GM18951 (cell line): ENCODE measurements around the gene PDZD2.
"Not testable (repeated sequence)": the region's sequence is repeated elsewhere in the genome, so short reads cannot be mapped to it uniquely, and the experiment has no call there.

Experiments used
- POLR2A ChIP-seq: IDR thresholded peaks from 4 replicates; pipeline ENCODE4 v1.6.1; 2011; ENCODE audit warnings: mild to moderate bottlenecking; ENCODE audit not compliant: insufficient read length, insufficient read depth; ENCODE audit errors: extremely low read depth
- in situ Hi-C: fragments of 300-500 bp; cut with MboI; formaldehyde crosslinking; loops from one replicate; pipeline ENCODE4 v1.12.0; 2022; ENCODE audit warnings: low sequenced_read_pairs, mixed read lengths, inconsistent platforms; ENCODE audit not compliant: unreplicated experiment

PDZD2 gene

GRCh38 chr5:31720004-31720403 is 81.1 kb downstream of the PDZD2 start:
- in situ Hi-C loops = no loop called here
- TF ChIP-seq POLR2A = no peak

DNA sequence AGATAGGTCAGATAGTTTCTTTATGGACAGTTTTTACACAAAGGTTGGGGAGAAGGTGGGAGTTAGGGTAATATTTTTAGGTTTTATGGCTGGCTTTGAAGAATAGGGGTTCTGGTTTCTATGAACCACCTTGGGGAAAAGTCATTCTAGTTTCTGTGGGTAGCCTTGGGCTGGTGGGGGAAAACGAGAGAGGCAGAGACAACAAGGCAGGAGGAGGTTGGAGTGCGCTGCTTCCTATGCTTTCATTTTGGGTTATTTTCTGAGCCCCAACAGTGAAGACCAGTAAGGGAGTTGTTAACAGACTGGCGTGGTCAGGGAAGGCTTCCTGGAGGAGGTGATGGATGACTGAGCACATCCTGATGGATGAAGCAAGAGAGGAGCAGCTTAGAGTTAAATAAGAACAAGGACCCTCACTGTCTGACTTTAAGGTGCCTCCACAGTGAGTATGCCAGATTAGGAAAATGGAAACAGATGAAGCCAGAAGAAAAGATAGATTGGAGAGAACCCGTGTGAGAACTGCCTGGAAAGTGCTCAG is 81.9 kb downstream of the PDZD2 start:
- in situ Hi-C loops = no loop called here
- TF ChIP-seq POLR2A = no peak

GRCh38 chr5:31722111-31722510 is 83.2 kb downstream of the PDZD2 start:
- in situ Hi-C loops = no loop called here
- TF ChIP-seq POLR2A = no peak

- TF ChIP-seq POLR2A = no peak
- in situ Hi-C loops = no loop called here
Observed at GRCh38 chr5:31725996-31726395, 87.1 kb downstream of the PDZD2 start.

DNA sequence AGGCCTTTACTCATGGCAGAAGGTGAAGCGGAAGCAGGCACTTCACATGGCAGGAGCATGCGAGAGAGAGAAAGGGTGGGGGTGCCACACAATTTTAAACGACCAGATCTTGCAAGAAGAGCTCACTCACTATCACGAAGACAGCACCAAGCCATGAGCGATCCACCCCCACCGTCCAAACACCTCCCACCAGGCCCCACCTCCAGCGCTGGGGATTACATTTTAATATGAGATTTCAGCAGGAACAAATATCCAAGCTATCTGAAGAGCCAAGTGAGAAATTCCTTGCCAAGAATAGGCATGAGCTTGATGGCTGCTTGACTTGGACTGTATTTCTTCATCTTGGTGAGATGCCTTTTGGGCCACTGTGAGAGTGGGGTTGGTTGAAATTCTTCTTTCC is 88.0 kb downstream of the PDZD2 start:
- no peak for TF ChIP-seq POLR2A
- in situ Hi-C loops = no loop called here

DNA sequence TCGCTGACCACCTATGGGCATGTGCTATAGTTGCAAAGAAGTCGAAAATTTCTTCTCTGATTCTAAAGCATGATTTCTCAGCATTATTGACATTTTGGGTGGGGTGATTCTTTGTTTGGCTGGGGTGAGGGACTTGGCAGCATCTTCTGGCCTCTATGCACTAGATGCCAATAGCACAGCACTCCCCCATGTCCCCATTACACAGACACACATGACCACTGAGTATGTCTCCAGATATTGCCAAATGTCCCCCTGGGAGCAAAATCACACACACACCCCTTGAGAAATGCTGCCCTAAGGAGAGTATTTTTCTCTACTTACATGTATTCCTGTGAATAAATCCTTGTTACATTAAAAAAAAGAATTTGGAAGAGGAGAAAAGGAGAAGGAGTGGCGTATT is 89.1 kb downstream of the PDZD2 start:
- TF ChIP-seq POLR2A = no peak
- in situ Hi-C loops = no loop called here

- in situ Hi-C loops = not testable (repeated sequence)
Observed at GRCh38 chr5:31728806-31729205, 89.9 kb downstream of the PDZD2 start.

GRCh38 chr5:31730139-31730538 is 91.2 kb downstream of the PDZD2 start:
- in situ Hi-C loops = no loop called here
- TF ChIP-seq POLR2A = no peak

- in situ Hi-C loops = no loop called here
- no peak for TF ChIP-seq POLR2A
Observed at GRCh38 chr5:31731016-31731415, 92.1 kb downstream of the PDZD2 start.

DNA sequence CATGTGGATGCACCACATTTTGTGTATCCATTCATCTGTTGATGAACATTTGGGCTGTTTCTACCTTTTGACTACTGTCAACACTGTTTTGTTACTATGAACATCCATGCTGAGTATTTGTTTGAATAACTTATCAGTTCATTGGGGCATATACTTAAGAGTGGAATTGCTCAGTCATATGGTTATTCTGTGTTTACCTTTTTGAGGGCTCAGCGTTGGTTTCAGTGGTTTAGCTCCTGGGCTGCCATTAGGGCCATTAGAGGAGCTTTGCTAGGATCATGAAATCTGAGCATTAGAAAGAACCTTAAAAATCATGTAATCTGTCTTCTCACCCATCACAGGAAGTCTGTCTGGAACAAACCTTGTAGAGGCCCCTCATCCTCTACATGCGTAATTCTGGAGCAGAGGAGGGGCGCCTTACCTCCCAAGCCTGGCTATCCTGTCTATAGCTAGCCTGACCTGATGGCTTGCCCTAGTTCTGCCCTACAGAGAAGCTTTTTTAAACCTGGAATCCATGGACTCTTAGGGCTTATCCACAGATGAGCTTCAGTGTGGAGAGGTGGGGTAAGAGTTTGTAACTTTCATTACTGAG is 92.9 kb downstream of the PDZD2 start:
- in situ Hi-C loops = no loop called here
- TF ChIP-seq POLR2A = no peak

DNA sequence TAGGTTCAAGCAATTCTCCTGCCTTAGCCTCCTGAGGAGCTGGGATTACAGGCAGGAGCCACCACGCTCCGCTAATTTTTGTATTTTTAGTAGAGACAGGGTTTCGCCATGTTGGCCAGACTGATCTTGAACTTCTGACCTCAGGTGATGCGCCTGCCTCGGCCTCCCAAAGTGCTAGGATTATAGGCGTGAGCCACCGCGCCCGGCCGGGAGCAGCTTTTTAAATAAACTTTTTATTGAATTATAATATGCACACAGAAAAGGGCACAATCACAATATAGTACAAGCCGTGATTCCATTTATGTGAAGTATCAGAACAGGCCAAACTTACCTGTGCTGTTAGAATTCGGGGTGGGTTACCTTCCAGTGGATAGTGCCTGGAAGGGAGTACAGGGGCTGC is 93.9 kb downstream of the PDZD2 start:
- in situ Hi-C loops = not testable (repeated sequence)

DNA sequence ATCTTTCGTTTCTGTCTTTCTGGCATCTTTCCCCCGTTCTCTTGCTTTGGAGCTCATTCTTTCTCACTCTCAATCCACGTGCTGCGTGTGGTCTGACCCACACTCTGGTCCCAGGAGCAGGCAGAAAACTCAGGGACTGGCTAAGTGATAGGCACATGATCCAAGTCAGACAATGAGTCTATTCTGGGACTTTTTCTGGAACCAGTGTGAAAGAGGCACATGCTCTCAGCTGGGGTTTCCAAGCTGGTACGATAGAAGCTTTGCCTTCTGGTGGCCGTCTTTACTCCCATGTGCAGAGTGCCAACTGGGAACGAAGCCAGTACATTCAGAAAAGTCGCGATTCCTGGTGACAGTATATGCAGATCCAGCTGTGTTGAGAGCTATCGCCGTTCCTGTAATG is 94.4 kb downstream of the PDZD2 start:
- in situ Hi-C loops = no loop called here
- TF ChIP-seq POLR2A = no peak

DNA sequence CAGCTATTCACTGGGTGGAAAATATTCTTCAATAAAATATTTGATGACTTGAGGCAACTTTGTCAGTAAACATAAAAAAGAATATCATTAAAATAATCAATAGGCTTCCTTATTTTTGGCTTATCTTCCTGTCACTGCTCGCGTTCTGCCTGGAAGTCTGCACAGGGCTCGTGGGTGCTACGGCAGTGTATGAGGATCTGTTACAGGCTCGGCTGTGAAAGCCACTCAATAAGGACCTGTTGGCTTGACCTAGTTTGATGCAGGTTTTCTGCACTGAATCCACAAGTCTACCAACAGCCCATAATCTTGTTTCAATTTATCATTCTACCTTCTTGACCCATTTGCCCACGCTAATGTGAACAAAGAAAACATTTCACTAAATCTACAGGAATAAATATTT is 97.2 kb downstream of the PDZD2 start:
- in situ Hi-C loops = no loop called here
- TF ChIP-seq POLR2A = no peak

- TF ChIP-seq POLR2A = no peak
- in situ Hi-C loops = no loop called here
Observed at GRCh38 chr5:31738199-31738598, 99.3 kb downstream of the PDZD2 start.

DNA sequence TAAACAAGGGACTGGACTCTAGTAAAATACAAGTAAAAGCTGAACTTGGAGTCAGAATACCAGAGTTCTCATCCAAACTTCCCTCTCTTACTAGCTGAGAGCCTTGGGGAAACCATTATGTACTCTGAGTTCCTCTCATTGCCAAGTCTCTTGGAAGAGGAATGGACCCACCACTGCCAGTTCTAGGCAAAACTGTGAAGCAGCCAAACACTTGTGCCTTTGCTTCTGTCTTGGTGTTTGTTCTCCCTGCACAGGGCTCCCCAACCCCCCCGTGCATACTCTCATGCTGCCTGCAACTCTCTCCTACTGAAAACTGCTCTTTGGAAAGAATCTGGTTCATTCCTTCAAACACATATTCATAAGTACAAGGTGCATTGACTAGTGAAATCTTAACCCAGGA is 102.6 kb downstream of the PDZD2 start:
- in situ Hi-C loops = no loop called here
- no peak for TF ChIP-seq POLR2A

GRCh38 chr5:31743678-31744077 is 104.7 kb downstream of the PDZD2 start:
- in situ Hi-C loops = no loop called here
- no peak for TF ChIP-seq POLR2A
